ENCODE data around the gene EYS.

- TF ChIP-seq YY1 (IDR thresholded peaks at IDR 0.05; ENCODE audit: insufficient read depth, insufficient read length), result no peak
- no peak for TF ChIP-seq ZNF274 (IDR thresholded peaks at IDR 0.05; ENCODE audit: low read depth, low read length)
These were observed 723.9 kb downstream of the EYS start for GRCh38 chr6:64983089-64983488.
